Measurements from ENCODE around the gene RPS18.
A peak's percentile ranks its signal among the peaks of the same experiment; 100 is the strongest.

GRCh38 chr6:33324125-33324524 lies 52.2 kb downstream of the RPS18 start:
- TF ChIP-seq CTCF (IDR thresholded peaks at IDR 0.05 in 2 of 3, conservative IDR thresholded peaks at IDR 0.05 in 1 of 3; ENCODE audit: control insufficient read depth in 2 of 3, extremely low read depth in 1 of 3, insufficient read depth in 1 of 3, low read depth in 3 of 3, low read length in 3 of 3) (no peak), ZNF687 (IDR thresholded peaks at IDR 0.05) (no peak), POLR2A (IDR thresholded peaks at IDR 0.05; ENCODE audit: low read depth, low read length) (no peak), IRF3 (IDR thresholded peaks at IDR 0.05) (no peak), CHD2 (IDR thresholded peaks at IDR 0.05; ENCODE audit: borderline replicate concordance, low read depth, low read length) (no peak), RUNX3 (IDR thresholded peaks at IDR 0.05; ENCODE audit: low read length) (peak; percentile 20; the same call in 1 of the 2 replicates), EZH2 (IDR thresholded peaks at IDR 0.05; ENCODE audit: borderline replicate concordance, control insufficient read depth, low read depth, low read length) (no peak), SUZ12 (IDR thresholded peaks at IDR 0.05; ENCODE audit: unreplicated experiment) (no peak), JUND (IDR thresholded peaks at IDR 0.05; ENCODE audit: low read depth, low read length) (0 out of 2 replicates have a peak, but pooled peaks have one; percentile 24), YY1 (IDR thresholded peaks at IDR 0.05; ENCODE audit: low read depth, low read length) (no peak), ETV6 (conservative IDR thresholded peaks at IDR 0.05 in 1 of 2, IDR thresholded peaks at IDR 0.05 in 1 of 2; ENCODE audit: borderline replicate concordance in 1 of 2, low read depth in 1 of 2) (no peak)
